PFSK-1 (cell line): ENCODE measurements around the gene SLC6A13.

Experiments used
- FOXP2 ChIP-seq: optimal IDR thresholded peaks from 2 replicates; pipeline ENCODE3; 2011; ENCODE audit warnings: borderline replicate concordance, control low read depth, inconsistent platforms; ENCODE audit not compliant: insufficient read depth; ENCODE audit errors: extremely low read length, extremely low read depth
- POLR2AphosphoS5 ChIP-seq: IDR thresholded peaks from 2 replicates; pipeline ENCODE4 v1.6.1; 2012; ENCODE audit warnings: low read depth, mild to moderate bottlenecking, control low read depth, low read length, moderate library complexity
- REST ChIP-seq, 2 experiments: IDR thresholded peaks; 2 replicates each; pipeline versions ENCODE4 v1.6.1 to v1.8.0; 2011 to 2012; ENCODE audit warnings: low read depth in 2 of 2, low read length in 2 of 2, control low read depth in 1 of 2, inconsistent platforms in 1 of 2, mild to moderate bottlenecking in 1 of 2, moderate library complexity in 1 of 2; ENCODE audit not compliant: insufficient read depth in 1 of 2
- SIN3A ChIP-seq: IDR thresholded peaks from 2 replicates; pipeline ENCODE4 v1.6.1; 2012; ENCODE audit warnings: mild to moderate bottlenecking, low read length, moderate library complexity, borderline replicate concordance; ENCODE audit not compliant: insufficient read depth
- TAF1 ChIP-seq: IDR thresholded peaks from 2 replicates; pipeline ENCODE4 v1.6.1; 2012; ENCODE audit warnings: low read length, control low read depth, borderline replicate concordance; ENCODE audit not compliant: insufficient read depth

The SLC6A13 gene

GRCh38 chr12:209246-209645, 53.4 kb downstream of the SLC6A13 start:
- TF ChIP-seq SIN3A, result no peak
- no peak for TF ChIP-seq POLR2AphosphoS5
- TF ChIP-seq TAF1, result no peak
- TF ChIP-seq REST (IDR thresholded peaks at IDR 0.05; ENCODE audit: insufficient read depth in 1 of 2, low read depth in 2 of 2, low read length in 2 of 2), result no peak
- no peak for TF ChIP-seq FOXP2

- TF ChIP-seq POLR2AphosphoS5, result no peak
- TF ChIP-seq FOXP2, result no peak
- TF ChIP-seq TAF1, result no peak
- no peak for TF ChIP-seq REST (IDR thresholded peaks at IDR 0.05; ENCODE audit: insufficient read depth in 1 of 2, low read depth in 2 of 2, low read length in 2 of 2)
- no peak for TF ChIP-seq SIN3A
Observed at GRCh38 chr12:208813-209212, 53.8 kb downstream of the SLC6A13 start.

DNA sequence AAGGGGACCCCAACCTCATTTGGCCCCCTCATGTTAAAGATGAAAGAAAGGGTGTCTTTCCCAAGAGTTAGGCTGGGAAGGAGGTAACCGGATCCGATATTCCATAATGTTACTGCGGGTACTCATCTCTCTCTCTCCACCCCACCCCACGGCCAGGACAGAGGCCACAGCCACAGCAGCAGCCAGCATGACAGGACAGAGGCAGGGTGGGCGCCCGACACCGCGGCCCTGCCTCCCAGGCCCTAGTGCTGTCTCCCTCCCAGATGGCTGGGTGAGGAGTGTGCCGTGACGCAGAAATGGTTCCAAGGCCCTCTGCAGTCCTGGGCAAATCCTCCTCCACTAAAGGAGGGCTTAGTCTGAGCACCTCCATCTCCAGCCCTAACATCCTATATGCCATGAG, 54.8 kb downstream of the SLC6A13 start:
- TF ChIP-seq REST (IDR thresholded peaks at IDR 0.05; ENCODE audit: insufficient read depth in 1 of 2, low read depth in 2 of 2, low read length in 2 of 2) (no peak), FOXP2 (no peak), TAF1 (no peak), POLR2AphosphoS5 (no peak), SIN3A (no peak)

DNA sequence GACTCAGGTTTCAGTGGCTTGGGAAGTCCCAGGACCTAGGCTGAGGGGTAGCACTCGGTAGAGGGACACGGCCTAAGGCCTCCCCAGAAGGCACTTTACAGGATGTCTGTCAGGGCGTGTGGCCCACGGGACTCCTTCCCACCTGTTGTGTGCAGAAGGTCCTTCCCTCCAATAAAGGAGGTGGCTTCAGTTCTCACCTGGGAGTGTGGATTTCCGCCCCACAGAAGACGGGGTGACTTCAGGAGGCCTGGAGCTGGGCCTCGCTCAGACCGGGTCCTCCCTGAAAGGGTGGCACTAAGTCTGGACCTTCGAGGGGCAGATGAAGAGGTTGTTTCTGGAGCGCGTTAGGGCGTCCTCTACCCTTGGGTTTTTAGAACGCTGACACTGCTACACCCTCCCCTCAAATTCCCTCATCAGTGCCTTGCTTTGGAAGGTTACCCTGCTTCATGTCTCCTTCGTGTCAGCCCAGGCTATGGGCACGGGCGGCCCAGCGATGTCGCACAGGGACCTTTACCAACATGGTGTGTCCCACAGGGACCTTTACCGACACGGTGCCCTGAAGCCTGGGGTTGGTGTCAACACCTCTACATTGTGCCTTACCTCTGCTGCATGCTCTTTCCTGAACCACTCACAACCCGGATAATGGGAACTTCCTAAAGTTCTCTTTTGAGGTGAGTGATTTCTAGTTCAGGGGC, 55.7 kb downstream of the SLC6A13 start:
- TF ChIP-seq TAF1 (no peak), POLR2AphosphoS5 (no peak), SIN3A (no peak), REST (IDR thresholded peaks at IDR 0.05; ENCODE audit: insufficient read depth in 1 of 2, low read depth in 2 of 2, low read length in 2 of 2) (no peak), FOXP2 (no peak)

DNA sequence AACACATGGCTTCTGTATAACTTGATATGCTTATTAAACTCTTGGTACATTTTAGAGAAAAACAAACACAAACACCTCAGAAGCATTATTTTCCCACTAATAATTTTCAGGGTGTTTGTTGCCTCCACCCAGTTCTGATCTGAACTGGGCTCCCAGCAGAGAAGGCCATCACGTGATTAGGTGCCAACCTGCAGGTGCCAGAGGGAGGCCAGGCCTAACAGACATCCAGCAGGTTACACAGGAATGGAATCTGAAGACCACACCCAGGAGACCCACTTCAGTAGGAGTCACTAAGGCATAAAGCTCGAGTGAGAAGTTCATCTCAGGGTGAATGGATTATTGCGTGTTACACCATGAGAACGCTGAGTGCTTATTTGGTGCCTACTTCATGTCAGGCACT, 57.6 kb downstream of the SLC6A13 start:
- TF ChIP-seq FOXP2 (no peak), SIN3A (no peak), TAF1 (no peak), REST (IDR thresholded peaks at IDR 0.05; ENCODE audit: insufficient read depth in 1 of 2, low read depth in 2 of 2, low read length in 2 of 2) (no peak), POLR2AphosphoS5 (no peak)
